ENCODE results near the gene PAQR4. TPM values are rescaled to one million over a fixed set of nuclear protein-coding genes. Genes with fewer than 3 reads are reported as not detected.

PAQR4 gene
- polyA plus RNA-seq, 1 experiment = 4.4 TPM

GRCh38 chr16:2934450-2934849 lies 34.7 kb upstream of the PAQR4 start:
- H3K27me3 ChIP-seq (ENCODE audit: control insufficient read depth, insufficient read depth, low read length) = no peaks in the 10 kb centered on the region
- CTCF ChIA-PET = interaction anchor here (1.0 to 1.8 kb wide), 2 partner anchors 7 to 47 kb away, joined by 3 to 8 read pairs; no protein-coding TSS in a partner anchor
- DNase-seq (ENCODE audit: low read depth) = no peak
- no peak overlapping the region for H3K4me3 ChIP-seq (ENCODE audit: low read depth, low read length)
- peaks cover 37% of the 10 kb centered on the region for H3K36me3 ChIP-seq (ENCODE audit: control insufficient read depth, insufficient read depth, low read length)
- no peak for TF ChIP-seq CTCF (IDR thresholded peaks at IDR 0.05; ENCODE audit: insufficient read depth, low read depth, low read length)
- POLR2A ChIA-PET = no interaction called here

GRCh38 chr16:2936436-2937011 lies 32.6 kb upstream of the PAQR4 start:
- H3K4me3 ChIP-seq (ENCODE audit: low read depth, low read length) = no peak overlapping the region
- TF ChIP-seq CTCF (IDR thresholded peaks at IDR 0.05; ENCODE audit: insufficient read depth, low read depth, low read length) = no peak
- H3K27me3 ChIP-seq (ENCODE audit: control insufficient read depth, insufficient read depth, low read length) = no peaks in the 10 kb centered on the region
- H3K36me3 ChIP-seq (ENCODE audit: control insufficient read depth, insufficient read depth, low read length) = peaks cover 30% of the 10 kb centered on the region
- POLR2A ChIA-PET = no interaction called here
- DNase-seq (ENCODE audit: low read depth) = no peak
- CTCF ChIA-PET = interaction anchor here (1.0 to 1.8 kb wide), 2 partner anchors 9 to 10 kb away, joined by 5 to 8 read pairs; no protein-coding TSS in a partner anchor

- Histone ChIP-seq H3K36me3 (ENCODE audit: control insufficient read depth, insufficient read depth, low read length) (peaks cover 30% of the 10 kb centered on the region), H3K4me3 (ENCODE audit: low read depth, low read length) (no peak overlapping the region), H3K27me3 (ENCODE audit: control insufficient read depth, insufficient read depth, low read length) (no peaks in the 10 kb centered on the region)
- no peak for TF ChIP-seq CTCF (IDR thresholded peaks at IDR 0.05; ENCODE audit: insufficient read depth, low read depth, low read length)
- DNase-seq (ENCODE audit: low read depth) = no peak
- ChIA-PET CTCF (interaction anchor here (1.0 kb wide), 1 partner anchor 10 kb away, joined by 5 read pairs; no protein-coding TSS in a partner anchor), POLR2A (no interaction called here)
Measured at GRCh38 chr16:2937170-2937569, 32.0 kb upstream of the PAQR4 start.

GRCh38 chr16:2938206-2938605 lies 30.9 kb upstream of the PAQR4 start:
- no peak for TF ChIP-seq CTCF (IDR thresholded peaks at IDR 0.05; ENCODE audit: insufficient read depth, low read depth, low read length)
- no peak for DNase-seq (ENCODE audit: low read depth)
- Histone ChIP-seq H3K4me3 (ENCODE audit: low read depth, low read length) (no peak overlapping the region), H3K36me3 (ENCODE audit: control insufficient read depth, insufficient read depth, low read length) (peaks cover 29% of the 10 kb centered on the region), H3K27me3 (ENCODE audit: control insufficient read depth, insufficient read depth, low read length) (no peaks in the 10 kb centered on the region)
- POLR2A ChIA-PET = no interaction called here
- CTCF ChIA-PET = no interaction called here

GRCh38 chr16:2939968-2940367 lies 29.2 kb upstream of the PAQR4 start:
- DNase-seq (ENCODE audit: low read depth) = no peak
- POLR2A ChIA-PET = no interaction called here

More at GRCh38 chr16:2939968-2940367, 29.2 kb upstream of the PAQR4 start:
- TF ChIP-seq CTCF (IDR thresholded peaks at IDR 0.05; ENCODE audit: insufficient read depth, low read depth, low read length) = no peak
- Histone ChIP-seq H3K27me3 (ENCODE audit: control insufficient read depth, insufficient read depth, low read length) (no peaks in the 10 kb centered on the region), H3K36me3 (ENCODE audit: control insufficient read depth, insufficient read depth, low read length) (peaks cover 22% of the 10 kb centered on the region), H3K4me3 (ENCODE audit: low read depth, low read length) (no peak overlapping the region)
- CTCF ChIA-PET = interaction anchor here (0.7 to 2.4 kb wide), 4 partner anchors 8 to 45 kb away, joined by 3 to 20 read pairs (median 4); no protein-coding TSS in a partner anchor

Measured in BJ (cell line).